ENCODE data around the gene TSN.
"Not testable (repeated sequence)": the region's sequence is repeated elsewhere in the genome, so short reads cannot be mapped to it uniquely, and the experiment has no call there.

Gene TSN

DNA sequence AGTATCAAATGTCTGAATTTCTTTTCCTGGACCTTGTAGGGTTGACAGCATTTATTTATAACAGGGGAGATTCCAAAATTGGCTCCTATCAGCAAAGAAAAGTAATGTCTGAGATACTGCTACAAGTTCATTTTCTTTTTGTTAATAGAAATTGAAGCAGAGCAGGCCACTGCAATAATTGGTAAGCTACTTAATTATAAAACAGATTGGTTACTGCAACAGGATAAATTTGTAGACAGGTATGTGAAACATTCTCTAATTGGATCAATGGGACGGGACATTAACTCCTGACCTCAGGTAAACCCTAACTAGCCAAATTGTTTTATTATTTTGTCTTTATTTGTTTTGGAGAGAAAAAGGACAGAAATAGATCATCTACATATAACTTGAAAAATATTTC, 39.3 kb upstream of the TSN start:
- TF ChIP-seq, protein P1, sequence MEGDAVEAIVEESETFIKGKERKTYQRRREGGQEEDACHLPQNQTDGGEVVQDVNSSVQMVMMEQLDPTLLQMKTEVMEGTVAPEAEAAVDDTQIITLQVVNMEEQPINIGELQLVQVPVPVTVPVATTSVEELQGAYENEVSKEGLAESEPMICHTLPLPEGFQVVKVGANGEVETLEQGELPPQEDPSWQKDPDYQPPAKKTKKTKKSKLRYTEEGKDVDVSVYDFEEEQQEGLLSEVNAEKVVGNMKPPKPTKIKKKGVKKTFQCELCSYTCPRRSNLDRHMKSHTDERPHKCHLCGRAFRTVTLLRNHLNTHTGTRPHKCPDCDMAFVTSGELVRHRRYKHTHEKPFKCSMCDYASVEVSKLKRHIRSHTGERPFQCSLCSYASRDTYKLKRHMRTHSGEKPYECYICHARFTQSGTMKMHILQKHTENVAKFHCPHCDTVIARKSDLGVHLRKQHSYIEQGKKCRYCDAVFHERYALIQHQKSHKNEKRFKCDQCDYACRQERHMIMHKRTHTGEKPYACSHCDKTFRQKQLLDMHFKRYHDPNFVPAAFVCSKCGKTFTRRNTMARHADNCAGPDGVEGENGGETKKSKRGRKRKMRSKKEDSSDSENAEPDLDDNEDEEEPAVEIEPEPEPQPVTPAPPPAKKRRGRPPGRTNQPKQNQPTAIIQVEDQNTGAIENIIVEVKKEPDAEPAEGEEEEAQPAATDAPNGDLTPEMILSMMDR (conservative IDR thresholded peaks at IDR 0.05): no peak
- H3K27ac ChIP-seq: no peak overlapping the region

DNA sequence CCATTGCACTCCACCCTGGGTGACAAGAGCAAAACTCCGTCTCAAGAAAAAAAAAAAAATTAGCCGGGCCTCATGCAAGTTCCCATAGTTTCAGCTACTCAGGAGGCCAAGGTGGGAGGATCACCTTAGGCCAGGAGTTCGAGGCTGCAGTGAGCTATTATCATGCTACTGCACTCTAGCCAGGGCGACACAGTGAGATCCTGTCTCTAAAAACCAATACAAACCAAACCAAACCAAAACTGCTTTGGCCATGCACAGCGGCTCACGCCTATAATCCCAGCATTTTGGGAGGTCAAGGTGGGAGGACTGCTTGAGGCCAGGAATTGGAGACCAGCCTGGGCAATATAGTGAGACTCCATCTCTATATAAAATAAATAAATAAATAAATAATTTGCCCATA, 37.9 kb upstream of the TSN start:
- TF ChIP-seq, protein P1 (conservative IDR thresholded peaks at IDR 0.05): no peak
- H3K27ac ChIP-seq: no peak overlapping the region

DNA sequence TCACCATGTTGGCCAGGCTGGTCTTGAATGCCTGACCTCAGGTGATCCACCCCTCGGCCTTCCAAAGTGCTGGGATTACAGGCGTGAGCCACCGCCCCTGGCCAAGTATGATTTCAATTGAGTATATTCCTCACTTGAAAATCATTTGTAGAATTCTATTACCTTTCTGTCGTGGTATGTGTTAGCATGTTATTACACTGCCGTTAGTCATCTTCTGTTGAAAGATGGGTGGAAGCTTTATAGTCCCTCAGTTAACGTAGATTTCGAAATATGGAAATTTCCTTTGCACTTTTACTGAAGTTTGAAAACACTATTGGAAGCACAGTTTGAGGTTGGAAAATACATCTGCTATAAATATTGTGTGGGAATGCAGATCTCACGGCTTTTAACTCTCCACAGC, 33.5 kb upstream of the TSN start:
- no peak overlapping the region for H3K27ac ChIP-seq
- TF ChIP-seq, protein P1 (conservative IDR thresholded peaks at IDR 0.05): no peak

DNA sequence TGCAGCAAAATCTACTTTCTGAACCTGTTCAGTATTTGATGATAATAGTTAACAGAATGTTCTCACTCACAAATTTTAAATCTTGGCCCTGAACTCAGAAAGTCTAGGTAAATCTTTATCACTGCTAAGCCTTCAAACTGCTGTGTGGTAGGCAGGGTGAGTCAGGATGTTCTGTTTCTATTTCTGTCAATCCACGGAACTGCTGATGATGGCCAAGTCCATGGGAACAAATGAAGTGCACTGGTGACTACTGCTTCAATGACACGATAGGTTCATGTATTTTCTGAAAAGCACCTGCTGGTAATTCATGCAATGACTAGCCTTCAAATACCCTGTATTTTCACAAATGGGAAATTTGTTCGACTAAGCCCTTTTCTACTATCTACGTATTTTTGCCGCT, 33.0 kb upstream of the TSN start:
- TF ChIP-seq, protein P1 (conservative IDR thresholded peaks at IDR 0.05): no peak
- H3K27ac ChIP-seq: no peak overlapping the region

DNA sequence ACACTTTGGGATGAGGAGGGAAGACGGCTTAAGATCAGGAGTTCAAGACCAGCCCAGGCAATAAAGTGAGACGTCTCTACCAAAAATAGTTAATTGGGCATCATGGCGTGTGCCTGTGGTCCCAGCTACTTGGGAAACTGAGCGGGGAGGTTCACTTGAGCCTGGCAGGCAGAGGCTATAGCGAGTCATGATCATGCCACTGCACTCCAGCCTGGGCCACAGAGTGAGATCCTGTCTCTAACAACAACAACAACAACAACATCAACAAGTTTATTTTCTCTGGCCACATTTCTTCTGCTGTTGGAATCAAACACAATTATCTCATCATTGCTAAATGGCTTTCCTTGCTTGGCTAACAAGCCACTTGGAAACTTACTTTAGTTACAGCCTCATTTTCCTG, 32.1 kb upstream of the TSN start:
- no peak overlapping the region for H3K27ac ChIP-seq
- TF ChIP-seq, protein P1 (conservative IDR thresholded peaks at IDR 0.05): no peak

DNA sequence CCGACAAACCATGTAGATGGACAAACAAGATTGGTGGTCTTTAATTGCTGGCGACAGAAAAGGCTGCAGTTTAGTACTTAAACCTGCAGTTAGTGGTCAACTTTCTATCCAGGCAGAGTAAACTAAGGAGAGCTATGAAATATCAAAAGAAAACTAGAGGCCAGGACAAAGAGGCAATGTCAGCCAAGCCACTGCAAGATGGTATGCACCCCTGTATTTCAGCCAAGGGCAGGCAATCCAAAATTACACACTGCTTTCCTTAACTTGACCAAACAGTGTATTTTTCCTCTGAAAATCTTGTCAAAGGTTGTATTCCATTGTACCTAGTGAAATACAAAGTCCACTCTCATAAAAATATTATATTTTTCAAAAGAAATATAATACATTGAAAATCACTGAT, 28.1 kb upstream of the TSN start:
- no peak overlapping the region for H3K27ac ChIP-seq
- TF ChIP-seq, protein P1 (conservative IDR thresholded peaks at IDR 0.05): no peak

DNA sequence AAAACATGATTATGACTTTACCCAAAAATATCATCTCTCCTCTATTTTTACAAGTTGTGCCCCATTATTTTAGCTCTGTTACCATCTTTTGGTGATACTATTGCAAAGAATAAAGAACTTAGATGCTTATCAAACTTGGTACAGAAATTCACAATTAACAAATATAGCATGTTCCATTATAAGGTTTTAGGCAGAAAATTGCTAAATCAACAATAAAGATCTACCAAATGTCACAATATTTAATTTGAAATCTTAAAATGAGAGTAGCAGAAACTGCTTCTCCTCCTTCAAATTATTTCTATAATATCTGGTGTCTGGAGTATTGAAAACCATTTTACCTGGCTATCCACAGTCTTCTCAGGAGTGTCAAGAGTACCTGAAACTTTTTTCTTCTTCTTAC, 27.5 kb upstream of the TSN start:
- no peak overlapping the region for H3K27ac ChIP-seq
- TF ChIP-seq, protein P1 (conservative IDR thresholded peaks at IDR 0.05): no peak

DNA sequence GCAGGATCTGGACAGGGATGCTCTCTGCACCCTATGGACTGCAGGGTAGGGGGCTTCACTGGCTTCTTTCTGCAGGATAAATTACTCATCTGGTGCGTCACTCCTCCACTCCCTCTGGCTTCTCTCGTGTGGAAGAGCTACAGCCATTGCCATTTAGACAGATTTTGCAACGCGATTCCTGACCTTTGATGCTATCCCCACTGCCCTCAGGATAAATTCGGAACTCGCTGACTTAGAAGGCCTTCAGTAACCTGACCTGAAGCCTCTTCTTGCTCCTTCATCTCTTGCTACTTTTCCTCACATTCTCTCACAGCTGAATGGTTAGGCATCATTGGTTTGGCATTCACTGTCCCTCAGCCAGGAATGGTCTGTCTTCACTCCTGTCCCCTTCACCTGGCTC, 24.1 kb upstream of the TSN start:
- TF ChIP-seq, protein P1 (conservative IDR thresholded peaks at IDR 0.05): no peak
- no peak overlapping the region for H3K27ac ChIP-seq

DNA sequence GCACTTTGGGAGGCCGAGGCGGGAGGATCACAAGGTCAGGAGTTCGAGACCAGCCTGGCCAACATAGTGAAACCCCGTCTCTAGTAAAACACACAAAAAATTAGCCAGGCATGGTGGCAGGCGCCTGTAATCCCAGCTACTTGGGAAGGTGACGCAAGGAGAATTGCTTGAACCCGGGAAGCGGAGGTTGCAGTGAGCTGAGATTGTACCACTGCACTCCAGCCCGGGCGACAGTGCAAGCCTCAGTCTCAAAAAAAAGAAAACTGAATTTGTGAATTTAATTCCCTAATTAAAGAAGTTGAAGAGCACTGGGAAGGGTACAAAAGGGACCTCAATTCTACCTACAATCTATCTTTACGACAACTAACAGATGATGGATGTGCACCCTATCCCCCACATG, 20.9 kb upstream of the TSN start:
- H3K27ac ChIP-seq: not testable (repeated sequence)

Data from VCaP (cell line).